Fibroblast of upper back skin (primary cell): ENCODE results near the gene RXRA.

Experiments used
- DNase-seq: peaks from one replicate; pipeline ENCODE4 v3.0.0-alpha.2; 2013

Gene RXRA

DNA sequence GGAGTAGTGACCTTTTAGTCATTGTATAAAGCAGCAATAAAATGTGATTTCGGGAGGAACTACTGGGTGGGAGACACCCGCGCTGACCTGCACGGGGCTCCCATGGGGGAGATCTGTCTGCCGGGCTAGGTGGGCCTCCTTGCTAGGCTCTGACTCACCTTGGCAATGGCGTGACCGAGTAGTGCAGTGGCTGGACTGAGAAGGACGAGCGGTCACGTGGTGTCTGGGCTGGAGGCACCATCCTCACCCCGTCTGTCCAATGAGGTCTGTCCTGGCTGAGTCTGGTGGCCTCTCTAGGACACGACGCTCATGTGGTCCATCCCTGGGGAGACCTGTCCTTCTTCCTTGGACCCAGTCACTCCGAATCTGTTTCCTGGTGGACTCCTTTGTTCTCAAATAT, 151.7 kb downstream of the RXRA start:
- no peak for DNase-seq

DNA sequence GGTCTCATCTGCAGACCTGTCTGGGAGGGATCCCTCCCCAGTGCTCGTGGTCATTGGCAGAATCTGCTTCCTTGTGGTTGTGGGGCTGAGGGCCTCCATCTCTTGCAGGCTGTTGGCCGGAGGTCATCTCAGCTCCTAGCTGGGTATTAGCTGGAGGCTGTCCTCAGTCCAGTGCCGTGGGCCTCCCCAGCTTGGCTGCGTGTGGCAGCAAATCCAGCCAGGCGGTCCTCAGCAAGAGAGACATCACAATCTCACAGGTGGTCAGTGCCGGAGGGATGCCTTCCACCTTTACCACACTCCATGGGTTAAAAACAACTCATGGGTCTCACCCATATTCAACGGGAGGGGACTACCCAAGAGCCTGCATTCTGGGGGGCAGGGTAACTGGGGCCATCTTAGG, 155.5 kb downstream of the RXRA start:
- DNase-seq, result no peak

DNA sequence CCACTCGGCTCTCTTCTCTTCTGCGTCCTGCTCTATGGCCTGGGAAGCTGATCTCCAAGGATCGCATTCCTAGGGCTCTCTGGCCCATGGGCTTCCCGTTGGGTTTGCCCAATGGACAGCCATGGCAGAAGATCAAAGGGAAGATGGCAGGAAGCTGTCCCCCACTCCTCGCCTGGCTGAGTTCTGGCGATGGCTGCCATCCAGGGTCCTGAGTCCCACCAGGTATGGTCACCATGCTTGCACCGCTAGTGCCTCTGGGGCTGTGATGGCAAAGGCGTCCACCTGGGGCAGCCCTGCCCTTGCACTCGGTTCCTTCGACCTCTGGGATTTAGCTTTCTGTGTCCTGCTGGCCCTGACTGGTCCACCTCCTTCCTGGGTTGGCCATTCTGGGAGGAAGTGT, 156.0 kb downstream of the RXRA start:
- no peak for DNase-seq

DNA sequence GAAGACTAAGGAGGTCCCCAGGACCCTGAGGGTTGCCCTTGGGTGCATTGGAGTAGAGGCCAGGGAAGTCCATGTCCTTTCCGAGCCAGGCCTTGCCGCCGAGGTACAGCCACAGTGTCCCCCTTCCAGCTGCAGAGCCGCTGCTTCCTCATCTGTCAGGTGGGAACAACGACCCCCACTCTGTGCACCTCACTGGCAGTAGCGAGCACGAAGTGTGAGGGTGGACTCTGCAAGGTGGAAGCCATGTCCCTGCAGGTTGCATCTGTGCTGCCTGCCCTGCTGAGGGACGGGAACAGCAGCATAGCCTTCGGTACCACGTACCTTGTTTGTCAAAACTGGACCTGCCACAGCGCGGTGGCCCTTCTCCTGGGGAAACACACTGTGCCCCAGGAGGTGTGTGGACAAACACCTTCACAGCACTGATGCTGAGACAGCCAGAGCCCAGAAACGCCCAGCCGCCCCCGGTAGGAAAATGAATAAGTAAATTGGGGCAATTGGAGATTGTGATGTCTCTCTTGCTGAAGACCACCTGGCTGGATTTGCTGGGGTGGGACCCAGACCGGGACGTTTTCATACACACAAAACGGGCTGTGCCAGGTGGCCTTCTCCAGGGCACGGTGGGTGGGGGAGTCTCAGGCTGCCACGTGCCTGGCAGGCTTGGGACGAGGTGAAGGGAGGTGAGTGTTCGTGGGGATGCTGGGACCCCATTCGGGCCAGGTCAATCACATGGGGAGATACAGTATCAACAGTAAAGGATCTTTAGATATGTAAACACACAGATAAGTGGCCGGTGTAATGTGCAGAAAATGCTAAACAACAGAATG, 157.3 kb downstream of the RXRA start:
- no peak for DNase-seq

DNA sequence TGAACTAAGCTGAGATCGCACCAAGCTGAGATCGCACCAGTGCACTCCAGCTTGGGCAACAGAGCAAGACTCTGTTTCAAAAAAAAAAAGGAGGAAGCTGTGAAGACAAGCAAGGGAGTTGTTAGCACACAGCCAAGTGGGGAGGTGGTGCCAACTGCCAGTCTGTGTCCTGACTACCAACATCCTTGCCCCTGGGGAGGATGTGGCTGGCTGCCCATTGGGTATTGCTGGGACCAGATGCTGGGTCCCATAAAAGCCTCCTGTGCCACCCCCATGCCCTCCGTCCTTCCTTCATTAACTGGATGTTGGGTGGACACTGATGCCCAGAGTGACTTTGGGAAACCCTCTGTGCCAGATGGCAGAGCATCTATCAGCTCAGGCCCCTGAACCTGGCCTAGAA, 158.2 kb downstream of the RXRA start:
- DNase-seq, result no peak

- DNase-seq, result no peak
Observed at GRCh38 chr9:134485653-134486052, 159.4 kb downstream of the RXRA start.

- DNase-seq, result no peak
Observed at GRCh38 chr9:134486143-134486591, 159.9 kb downstream of the RXRA start.

- DNase-seq, result no peak
Observed at GRCh38 chr9:134486596-134486995, 160.3 kb downstream of the RXRA start.
